Mucosa of descending colon (tissue), 3 donors: Measurements from ENCODE around the gene EFNA1. TPM values are rescaled to one million over a fixed set of nuclear protein-coding genes. Genes with fewer than 3 reads are reported as not detected.

Experiments used
- ATAC-seq: fragments of 200-7000 bp; cut with Tn5 transposase; one replicate; pipeline ENCODE4 v1.9.1; 2020; ENCODE audit warnings: mild to moderate bottlenecking, moderate library complexity
- DNase-seq, 3 donors: peaks; one replicate each; pipeline ENCODE4 v3.0.0-alpha.2; 2020
- H3K36me3 ChIP-seq: fragments of 200-600 bp; one replicate; pipeline ENCODE4 v1.8.0; 2021; ENCODE audit warnings: low read depth, mild to moderate bottlenecking
- H3K4me1 ChIP-seq: fragments of 200-600 bp; one replicate; pipeline ENCODE4 v1.8.0; 2021; ENCODE audit warnings: low read depth, mild to moderate bottlenecking
- H3K4me3 ChIP-seq: fragments of 200-600 bp; one replicate; pipeline ENCODE4 v1.8.0; 2021; ENCODE audit warnings: mild to moderate bottlenecking
- H3K9me3 ChIP-seq: fragments of 200-600 bp; one replicate; pipeline ENCODE4 v1.8.0; 2021; ENCODE audit warnings: mild to moderate bottlenecking
- CTCF ChIP-seq: fragments of 200-600 bp; IDR thresholded peaks from one replicate; pipeline ENCODE4 v1.8.0; 2022; ENCODE audit warnings: antibody characterized with exemption, mild to moderate bottlenecking
- intact Hi-C, 2 donors: fragments of 100-400 bp; cut with DNase I in 1 of 2; cut with micrococcal nuclease in 1 of 2; formaldehyde crosslinking; loops; one replicate each; pipeline versions ENCODE4 v1.11.0 to v1.11.1; 2022; cut with DNase I, micrococcal nuclease
- total RNA-seq, 3 donors: library from RNA; stranded (reverse); fragmentation: NEBNext Ultra II Directional in 2 of 3; extraction: Animal tissue kit (Norgen Biotek cat#: 25700) in 2 of 3; gene quantifications; one replicate each; pipeline versions ENCODE4 v1.2.1 to v1.2.4, GENCODE V29; 2021 to 2023
- donor health status: DM: no; HTN: no; CAD: no; lungs with moderate emphysema.
- donor health status: DM: no; HTN: no; CAD: no.
- donor health status: DM: no; HTN: yes; CAD: no.

Gene EFNA1
- total RNA-seq, 3 donors from 2014 or later, result 46.3 to 198 (median 110) TPM

GRCh38 chr1:155177918-155178281, 50.2 kb downstream of the EFNA1 start:
- Histone ChIP-seq H3K4me1 (peaks cover 17% of the 10 kb centered on the region), H3K9me3 (no peaks in the 10 kb centered on the region), H3K4me3 (no peak overlapping the region), H3K36me3 (no peaks in the 10 kb centered on the region)
- intact Hi-C loops, result loop anchor here in 1 of 2 donors (10.0 kb wide), 1 partner anchor 47 kb away; no protein-coding TSS in a partner anchor
- no peak for DNase-seq
- no peak for ATAC-seq
- TF ChIP-seq CTCF, result no peak

- H3K9me3 ChIP-seq, result no peaks in the 10 kb centered on the region
- intact Hi-C loops, result loop anchor here in 1 of 2 donors (10.0 kb wide), 1 partner anchor 46 kb away; no protein-coding TSS in a partner anchor
- no peaks in the 10 kb centered on the region for H3K36me3 ChIP-seq
- H3K4me3 ChIP-seq, result no peak overlapping the region
- DNase-seq, result peak in 2 of 3 donors; percentile 37 to 53
- ATAC-seq, result no peak
- peaks cover 13% of the 10 kb centered on the region for H3K4me1 ChIP-seq
- TF ChIP-seq CTCF, result no peak
Measured at GRCh38 chr1:155178441-155179111, 50.9 kb downstream of the EFNA1 start.

- no peak for ATAC-seq
- H3K36me3 ChIP-seq, result no peaks in the 10 kb centered on the region
- no peak for TF ChIP-seq CTCF
- peak; percentile 22 to 60 (median 34) for DNase-seq
- no peaks in the 10 kb centered on the region for H3K9me3 ChIP-seq
- H3K4me1 ChIP-seq, result peaks cover 8% of the 10 kb centered on the region
- intact Hi-C loops, result loop anchor here in 1 of 2 donors (10.0 kb wide), 1 partner anchor 45 kb away; no protein-coding TSS in a partner anchor
- H3K4me3 ChIP-seq, result no peak overlapping the region
Measured at GRCh38 chr1:155179112-155180031, 51.7 kb downstream of the EFNA1 start.

- ATAC-seq, result no peak
- DNase-seq, result peak in 2 of 3 donors; percentile 25 to 50
- Histone ChIP-seq H3K4me3 (no peak overlapping the region), H3K36me3 (no peaks in the 10 kb centered on the region), H3K4me1 (peaks cover 13% of the 10 kb centered on the region), H3K9me3 (no peaks in the 10 kb centered on the region)
- TF ChIP-seq CTCF, result no peak
- intact Hi-C loops, result no loop called here
Measured at GRCh38 chr1:155181371-155182051, 53.8 kb downstream of the EFNA1 start.

GRCh38 chr1:155182052-155182550, 54.4 kb downstream of the EFNA1 start:
- H3K36me3 ChIP-seq, result no peaks in the 10 kb centered on the region
- no peak for ATAC-seq
- H3K9me3 ChIP-seq, result no peaks in the 10 kb centered on the region
- intact Hi-C loops, result no loop called here
- no peak overlapping the region for H3K4me3 ChIP-seq
- H3K4me1 ChIP-seq, result peaks cover 10% of the 10 kb centered on the region
- peak in 1 of 3 donors; percentile 1 for DNase-seq
- no peak for TF ChIP-seq CTCF
